Measurements from ENCODE around the gene ERGIC1.
A peak's percentile ranks its signal among the peaks of the same experiment; 100 is the strongest.
"Not testable (repeated sequence)": the region's sequence is repeated elsewhere in the genome, so short reads cannot be mapped to it uniquely, and the experiment has no call there.

The ERGIC1 gene

GRCh38 chr5:172849606-172850453 lies 15.8 kb downstream of the ERGIC1 start:
- DNase-seq, result peak in 2 of 3 donors; percentile 41 to 52

GRCh38 chr5:172850454-172850797 lies 16.4 kb downstream of the ERGIC1 start:
- no peak for DNase-seq

GRCh38 chr5:172851254-172851653 lies 17.2 kb downstream of the ERGIC1 start:
- DNase-seq, result not testable (repeated sequence)

GRCh38 chr5:172852490-172853354 lies 18.7 kb downstream of the ERGIC1 start:
- no peak for DNase-seq

GRCh38 chr5:172853355-172853975 lies 19.4 kb downstream of the ERGIC1 start:
- no peak for DNase-seq

GRCh38 chr5:172854451-172854871 lies 20.4 kb downstream of the ERGIC1 start:
- DNase-seq, result no peak

- DNase-seq, result no peak
These were observed 20.9 kb downstream of the ERGIC1 start for GRCh38 chr5:172854971-172855370.

- DNase-seq, result no peak
These were observed 21.7 kb downstream of the ERGIC1 start for GRCh38 chr5:172855597-172856292.

- no peak for DNase-seq
These were observed 22.3 kb downstream of the ERGIC1 start for GRCh38 chr5:172856336-172856735.

GRCh38 chr5:172857982-172858381 lies 23.9 kb downstream of the ERGIC1 start:
- no peak for DNase-seq

GRCh38 chr5:172858511-172858989 lies 24.5 kb downstream of the ERGIC1 start:
- DNase-seq, result no peak

GRCh38 chr5:172858990-172859811 lies 25.1 kb downstream of the ERGIC1 start:
- no peak for DNase-seq

- DNase-seq, result no peak
These were observed 25.9 kb downstream of the ERGIC1 start for GRCh38 chr5:172859966-172860365.

- DNase-seq, result no peak
These were observed 26.7 kb downstream of the ERGIC1 start for GRCh38 chr5:172860520-172861443.

- DNase-seq, result no peak
These were observed 27.4 kb downstream of the ERGIC1 start for GRCh38 chr5:172861461-172861860.

GRCh38 chr5:172862165-172862801 lies 28.2 kb downstream of the ERGIC1 start:
- DNase-seq, result no peak

GRCh38 chr5:172864171-172864570 lies 30.1 kb downstream of the ERGIC1 start:
- not testable (repeated sequence) for DNase-seq

GRCh38 chr5:172864747-172865146 lies 30.7 kb downstream of the ERGIC1 start:
- no peak for DNase-seq

GRCh38 chr5:172866378-172866777 lies 32.3 kb downstream of the ERGIC1 start:
- no peak for DNase-seq
